ENCODE measurements around the gene STIM1.

Gene STIM1

GRCh38 chr11:3994030-3994640 lies 138.7 kb downstream of the STIM1 start:
- Histone ChIP-seq H3F3A (ENCODE audit: insufficient read depth, low read length) (no peaks in the 10 kb centered on the region), H3K79me2 (ENCODE audit: insufficient read depth, low read length) (0 out of 2 replicates have a peak, but pooled peaks cover 4% of the 10 kb centered on the region), H3K4me2 (ENCODE audit: low read length) (no peak overlapping the region), H4K20me1 (ENCODE audit: insufficient read depth, low read length) (no peaks in the 10 kb centered on the region), H3K36me3 (ENCODE audit: insufficient read depth, low read length) (no peaks in the 10 kb centered on the region), H2AFZ (ENCODE audit: low read length) (no peak overlapping the region), H3K27me3 (ENCODE audit: insufficient read depth, low read length) (no peaks in the 10 kb centered on the region), H3K27ac (ENCODE audit: low read depth, low read length, poor library complexity, severe bottlenecking) (no peak overlapping the region), H3K9me2 (ENCODE audit: low read depth, low read length) (no peaks in the 10 kb centered on the region), H3K4me3 (ENCODE audit: low read depth, low read length, poor library complexity, severe bottlenecking) (no peak overlapping the region), H3K9me3 (ENCODE audit: low read length) (peaks cover 14% of the 10 kb centered on the region), H3K9ac (ENCODE audit: low read length) (no peak overlapping the region), H3K4me1 (ENCODE audit: insufficient read depth, low read length, severe bottlenecking) (no peaks in the 10 kb centered on the region)
- TF ChIP-seq EZH2 (IDR thresholded peaks at IDR 0.05; ENCODE audit: borderline replicate concordance, low read length) (no peak), CTCF (IDR thresholded peaks at IDR 0.05; ENCODE audit: low read length) (no peak)

- Histone ChIP-seq H3K79me2 (ENCODE audit: insufficient read depth, low read length) (0 out of 2 replicates have a peak, but pooled peaks cover 4% of the 10 kb centered on the region), H3K4me2 (ENCODE audit: low read length) (no peak overlapping the region), H3K4me3 (ENCODE audit: low read depth, low read length, poor library complexity, severe bottlenecking) (no peak overlapping the region)
Observed at GRCh38 chr11:3995307-3995706, 139.8 kb downstream of the STIM1 start.

DNA sequence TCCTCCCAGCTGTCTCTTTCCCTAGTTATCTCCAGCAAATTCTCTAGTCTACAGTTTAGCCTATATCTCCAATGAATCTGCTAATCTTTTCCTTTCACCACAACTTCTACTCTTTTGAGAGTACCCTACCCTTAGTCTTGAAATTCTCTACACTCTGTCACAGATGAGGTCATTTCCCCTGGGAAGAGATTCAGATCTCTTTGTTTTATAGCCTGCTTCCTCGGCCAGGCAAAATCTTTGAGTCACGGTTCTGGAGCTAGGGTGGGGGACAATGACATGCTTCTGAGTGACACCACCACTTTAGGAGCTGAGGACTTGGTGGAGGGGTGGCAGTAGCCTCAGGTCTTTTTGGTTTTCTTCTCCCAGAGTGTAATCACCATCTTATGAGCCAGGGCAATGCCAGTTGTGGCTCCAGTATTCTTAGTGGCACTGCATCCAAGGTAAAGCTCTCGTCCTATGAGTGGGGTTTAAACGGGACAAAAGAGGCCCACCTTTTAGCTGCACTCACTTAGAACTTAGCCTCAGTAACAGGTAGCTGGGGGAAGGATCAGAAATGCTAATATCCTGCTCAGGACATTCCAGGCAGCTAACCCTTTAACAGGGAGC lies 140.6 kb downstream of the STIM1 start:
- no peaks in the 10 kb centered on the region for H4K20me1 ChIP-seq (ENCODE audit: insufficient read depth, low read length)
- no peaks in the 10 kb centered on the region for H3F3A ChIP-seq (ENCODE audit: insufficient read depth, low read length)
- H3K4me1 ChIP-seq (ENCODE audit: insufficient read depth, low read length, severe bottlenecking) = no peaks in the 10 kb centered on the region
- H3K79me2 ChIP-seq (ENCODE audit: insufficient read depth, low read length) = 0 out of 2 replicates have a peak, but pooled peaks cover 4% of the 10 kb centered on the region
- H3K27ac ChIP-seq (ENCODE audit: low read depth, low read length, poor library complexity, severe bottlenecking) = no peak overlapping the region
- H3K9ac ChIP-seq (ENCODE audit: low read length) = no peak overlapping the region
- H3K9me3 ChIP-seq (ENCODE audit: low read length) = peaks cover 14% of the 10 kb centered on the region
- no peak overlapping the region for H3K4me3 ChIP-seq (ENCODE audit: low read depth, low read length, poor library complexity, severe bottlenecking)
- no peaks in the 10 kb centered on the region for H3K27me3 ChIP-seq (ENCODE audit: insufficient read depth, low read length)
- H3K9me2 ChIP-seq (ENCODE audit: low read depth, low read length) = no peaks in the 10 kb centered on the region
- TF ChIP-seq CTCF (IDR thresholded peaks at IDR 0.05; ENCODE audit: low read length) (no peak), EZH2 (IDR thresholded peaks at IDR 0.05; ENCODE audit: borderline replicate concordance, low read length) (no peak)
- H2AFZ ChIP-seq (ENCODE audit: low read length) = no peak overlapping the region
- no peaks in the 10 kb centered on the region for H3K36me3 ChIP-seq (ENCODE audit: insufficient read depth, low read length)
- H3K4me2 ChIP-seq (ENCODE audit: low read length) = no peak overlapping the region

More at GRCh38 chr11:3995307-3995706, 139.8 kb downstream of the STIM1 start:
- Histone ChIP-seq H3K27ac (ENCODE audit: low read depth, low read length, poor library complexity, severe bottlenecking) (no peak overlapping the region), H3K4me1 (ENCODE audit: insufficient read depth, low read length, severe bottlenecking) (no peaks in the 10 kb centered on the region), H3K9ac (ENCODE audit: low read length) (no peak overlapping the region), H2AFZ (ENCODE audit: low read length) (no peak overlapping the region), H4K20me1 (ENCODE audit: insufficient read depth, low read length) (no peaks in the 10 kb centered on the region), H3K27me3 (ENCODE audit: insufficient read depth, low read length) (no peaks in the 10 kb centered on the region), H3K9me2 (ENCODE audit: low read depth, low read length) (no peaks in the 10 kb centered on the region), H3F3A (ENCODE audit: insufficient read depth, low read length) (no peaks in the 10 kb centered on the region), H3K36me3 (ENCODE audit: insufficient read depth, low read length) (no peaks in the 10 kb centered on the region), H3K9me3 (ENCODE audit: low read length) (peaks cover 14% of the 10 kb centered on the region)
- TF ChIP-seq EZH2 (IDR thresholded peaks at IDR 0.05; ENCODE audit: borderline replicate concordance, low read length) = no peak
- no peak for TF ChIP-seq CTCF (IDR thresholded peaks at IDR 0.05; ENCODE audit: low read length)

Measured in OCI-LY1 (cell line).